SW 1271 (cell line): ENCODE results near the gene CCDC116.

Experiments
- DNase-seq, 2 experiments: peaks; one replicate each; lab custom pipeline; 2025; lab: John Stamatoyannopoulos, UW

Gene CCDC116

DNA sequence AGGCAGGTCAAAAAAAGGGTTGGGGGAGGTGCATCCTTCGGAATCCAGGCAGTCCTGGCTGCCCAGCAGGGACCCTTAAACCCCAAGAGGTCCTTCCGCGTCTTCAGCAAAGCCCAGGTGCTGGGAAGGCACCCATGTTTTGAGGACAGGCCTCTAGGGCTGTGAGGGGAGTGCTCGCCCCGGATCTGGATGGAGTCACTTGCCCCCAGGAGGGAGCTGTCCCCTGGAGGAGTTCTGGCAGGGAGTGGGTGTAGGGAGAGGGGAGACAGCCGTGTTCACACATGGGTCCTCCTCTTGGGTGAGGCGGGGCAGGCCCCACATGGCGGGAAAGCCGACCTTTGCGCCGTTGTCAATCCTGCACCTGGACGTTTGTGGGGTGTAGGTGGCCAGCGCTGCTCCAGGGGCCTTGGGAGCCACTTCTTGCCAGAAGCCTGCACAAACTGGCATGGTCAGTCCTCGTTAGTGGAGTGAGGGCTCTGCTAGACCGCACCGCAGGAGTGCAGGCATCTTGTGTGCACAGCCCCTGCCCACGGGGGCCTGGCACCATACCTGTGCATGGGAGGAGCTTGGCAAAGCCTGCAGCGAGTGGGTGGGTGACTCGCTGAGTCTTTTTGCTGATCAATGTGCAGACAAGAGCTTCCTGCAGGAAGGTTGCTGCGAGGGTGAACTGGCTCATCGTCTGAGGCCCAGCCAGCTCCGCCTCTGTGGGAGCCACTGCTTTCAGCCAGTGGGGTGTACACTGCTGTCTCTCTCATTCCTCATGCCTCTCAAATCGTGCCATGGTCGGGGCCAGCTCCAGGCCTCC, 49.2 kb downstream of the CCDC116 start:
- no peak for DNase-seq

GRCh38 chr22:21682385-21683175, 50.0 kb downstream of the CCDC116 start:
- no peak for DNase-seq

- no peak for DNase-seq
Measured at GRCh38 chr22:21683401-21683811, 50.8 kb downstream of the CCDC116 start.

DNA sequence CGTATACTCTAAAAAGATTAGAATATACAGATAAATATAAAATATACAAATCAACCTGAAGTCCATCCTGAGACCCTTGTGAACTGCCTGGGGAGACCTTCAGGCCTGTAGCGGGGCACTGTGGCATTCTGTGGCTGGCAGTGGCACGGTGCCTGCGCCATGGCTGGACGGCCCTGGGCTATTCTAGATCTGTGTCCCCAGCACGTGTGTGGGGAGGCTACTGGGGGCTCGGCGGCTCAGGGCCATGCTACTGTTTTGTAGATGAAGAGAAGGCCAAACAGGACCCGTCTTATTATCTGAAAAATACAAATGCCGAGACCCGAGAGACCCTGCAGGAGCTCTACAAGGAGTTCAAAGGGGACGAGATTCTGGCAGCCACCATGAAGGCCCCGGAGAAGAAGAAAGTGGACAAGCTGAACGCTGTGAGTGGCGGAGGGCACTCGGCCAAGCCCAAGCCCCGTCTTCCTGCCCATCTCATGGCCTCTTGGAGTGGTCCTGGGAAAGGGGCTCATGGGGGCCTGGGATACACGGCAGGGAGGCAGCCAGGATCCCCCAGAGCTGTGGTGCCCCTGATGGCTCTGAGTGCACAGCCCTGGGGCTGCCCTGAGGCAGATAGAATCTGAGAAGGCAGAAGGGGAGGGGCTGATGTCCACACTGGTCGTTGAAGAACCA, 52.1 kb downstream of the CCDC116 start:
- no peak for DNase-seq

GRCh38 chr22:21685164-21685513, 52.6 kb downstream of the CCDC116 start:
- no peak for DNase-seq

DNA sequence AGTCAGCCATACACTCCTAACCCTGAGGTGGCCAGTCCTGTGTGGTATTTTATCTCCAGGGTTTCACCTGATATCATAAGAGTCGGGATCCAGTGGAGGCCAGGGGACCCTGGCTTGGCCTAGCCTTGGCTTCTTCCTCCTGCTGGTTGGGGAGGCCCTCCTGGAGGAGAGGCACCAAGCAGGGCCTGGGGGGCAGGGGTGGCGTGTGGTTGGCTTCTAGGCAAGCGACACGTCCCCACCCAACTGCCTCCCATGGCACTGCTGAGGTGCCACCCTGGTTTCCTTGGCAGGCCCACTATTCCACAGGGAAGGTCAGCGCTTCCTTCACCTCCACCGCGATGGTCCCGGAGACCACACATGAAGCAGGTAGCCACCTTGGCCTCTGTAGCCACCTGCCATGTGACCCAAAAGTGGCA, 53.6 kb downstream of the CCDC116 start:
- no peak for DNase-seq
